H1 (cell line): ENCODE results near the gene WFIKKN1. TPM values are rescaled to one million over a fixed set of nuclear protein-coding genes. Genes with fewer than 3 reads are reported as not detected.

ENCODE experiments used
- CTCF ChIA-PET: fragments of 300-600 bp; sonication (Branson Sonifier 250); formaldehyde crosslinking; loops from one replicate; lab custom pipeline; 2021; ENCODE audit not compliant: partially characterized antibody; lab: Charles Lee
- POLR2A ChIA-PET: fragments of 300-600 bp; sonication (Branson Sonifier 250); formaldehyde crosslinking; loops from one replicate; lab custom pipeline; 2021; ENCODE audit warnings: inconsistent platforms; ENCODE audit not compliant: partially characterized antibody; lab: Charles Lee
- DNase-seq, 2 experiments: peaks; one replicate each; pipeline versions ENCODE4 v3.0.0 to v3.0.0-alpha.2; 2010 to 2022; ENCODE audit warnings: low spot score in 2 of 2, low read depth in 1 of 2, mixed read lengths in 1 of 2
- FAIRE-seq: peaks from 2 replicates; lab custom pipeline; 2011; peaks lifted over from hg19 to GRCh38; lab: Jason Lieb, UNC
- H2AFZ ChIP-seq: 2 replicates; pipeline ENCODE4 v1.8.1; 2012; ENCODE audit warnings: low read length, inconsistent platforms
- H2AK5ac ChIP-seq: 2 replicates; pipeline ENCODE4 v1.6.1; 2013; ENCODE audit warnings: low read depth, low read length
- H2BK120ac ChIP-seq: replicated peaks from 2 replicates; pipeline ENCODE3; 2013; ENCODE audit warnings: low read depth, low read length, inconsistent platforms
- H2BK12ac ChIP-seq: 2 replicates; pipeline ENCODE4 v1.6.1; 2013; ENCODE audit warnings: low read depth, low read length
- H2BK15ac ChIP-seq: 2 replicates; pipeline ENCODE4 v1.6.1; 2013; ENCODE audit warnings: low read length
- H2BK20ac ChIP-seq: 2 replicates; pipeline ENCODE4 v1.6.1; 2013; ENCODE audit warnings: low read length
- H2BK5ac ChIP-seq: 2 replicates; pipeline ENCODE4 v1.6.1; 2013; ENCODE audit warnings: low read depth, low read length
- H3K14ac ChIP-seq: 2 replicates; pipeline ENCODE4 v1.6.1; 2013; ENCODE audit warnings: inconsistent platforms; ENCODE audit not compliant: insufficient read length
- H3K18ac ChIP-seq: 2 replicates; pipeline ENCODE4 v1.6.1; 2013; ENCODE audit warnings: low read length; ENCODE audit errors: extremely low read depth
- H3K23ac ChIP-seq: 2 replicates; pipeline ENCODE4 v1.6.1; 2013; ENCODE audit warnings: inconsistent platforms; ENCODE audit not compliant: insufficient read length
- H3K23me2 ChIP-seq: 2 replicates; pipeline ENCODE4 v1.6.1; 2013; ENCODE audit warnings: low read depth, low read length
- H3K27ac ChIP-seq: 2 replicates; pipeline ENCODE4 v1.6.1; 2011; ENCODE audit warnings: low read depth, low read length, inconsistent platforms
- H3K27me3 ChIP-seq, 4 experiments: replicated peaks in 1 of 4; 1 replicate in 1 of 4; 2 replicates in 3 of 4; pipeline versions ENCODE4 v1.6.1 to v1.8.1; 2011 to 2013; ENCODE audit warnings: low read length in 3 of 4, mild to moderate bottlenecking in 3 of 4, inconsistent platforms in 2 of 4, mixed read lengths in 2 of 4, moderate library complexity in 1 of 4; ENCODE audit not compliant: control insufficient read depth in 3 of 4, insufficient read depth in 3 of 4; ENCODE audit errors: extremely low read depth in 1 of 4
- H3K36me3 ChIP-seq, 4 experiments: 2 replicates each; pipeline versions ENCODE4 v1.6.1 to v1.8.1; 2011 to 2013; ENCODE audit warnings: mild to moderate bottlenecking in 4 of 4, low read length in 3 of 4, moderate library complexity in 2 of 4, control low read depth in 1 of 4, inconsistent platforms in 1 of 4; ENCODE audit not compliant: insufficient read depth in 4 of 4, control insufficient read depth in 2 of 4
- H3K4ac ChIP-seq: replicated peaks from 2 replicates; pipeline ENCODE3; 2013; ENCODE audit warnings: low read length, low read depth, mixed read lengths, inconsistent platforms; ENCODE audit not compliant: insufficient read length
- H3K4me1 ChIP-seq, 4 experiments: replicated peaks in 1 of 4; 1 replicate in 1 of 4; 2 replicates in 3 of 4; pipeline versions ENCODE4 v1.6.1 to v1.8.1; 2011 to 2013; ENCODE audit warnings: low read length in 3 of 4, inconsistent platforms in 2 of 4, mixed read lengths in 1 of 4; ENCODE audit not compliant: insufficient read depth in 4 of 4, control insufficient read depth in 3 of 4
- H3K4me2 ChIP-seq, 2 experiments: 2 replicates each; pipeline versions ENCODE4 v1.6.1 to v1.8.1; 2011 to 2013; ENCODE audit warnings: low read depth in 2 of 2, low read length in 2 of 2, control low read depth in 1 of 2, inconsistent platforms in 1 of 2, mild to moderate bottlenecking in 1 of 2; ENCODE audit not compliant: insufficient read depth in 1 of 2
- H3K4me3 ChIP-seq, 4 experiments: fragments of 200-600, 300-600 bp in 1 of 4; sonication (generic), shearing (Covaris generic), sonication (Bioruptor Twin) in 1 of 4; 2 replicates each; pipeline versions ENCODE4 v1.5.1 to v1.8.1; 2011 to 2016; ENCODE audit warnings: low read length in 4 of 4, low read depth in 3 of 4, control low read depth in 2 of 4, inconsistent platforms in 2 of 4, mild to moderate bottlenecking in 2 of 4, mixed read lengths in 1 of 4, moderate library complexity in 1 of 4; ENCODE audit not compliant: insufficient read depth in 2 of 4; ENCODE audit errors: extremely low read depth in 1 of 4
- H3K56ac ChIP-seq: replicated peaks from 2 replicates; pipeline ENCODE3; 2013; ENCODE audit warnings: low read depth, mild to moderate bottlenecking, mixed read lengths, low read length, inconsistent platforms; ENCODE audit not compliant: insufficient read length
- H3K79me1 ChIP-seq: 2 replicates; pipeline ENCODE4 v1.6.1; 2013; ENCODE audit warnings: low read depth, low read length, control low read depth
- H3K79me2 ChIP-seq, 2 experiments: 2 replicates each; pipeline versions ENCODE4 v1.6.1 to v1.8.1; 2012 to 2013; ENCODE audit warnings: low read length in 2 of 2, mild to moderate bottlenecking in 2 of 2, inconsistent platforms in 1 of 2; ENCODE audit not compliant: insufficient read depth in 2 of 2, control insufficient read depth in 1 of 2
- H3K9ac ChIP-seq, 4 experiments: replicated peaks in 1 of 4; 1 replicate in 1 of 4; 2 replicates in 3 of 4; pipeline versions ENCODE4 v1.6.1 to v1.8.1; 2011 to 2013; ENCODE audit warnings: low read depth in 3 of 4, low read length in 3 of 4, control low read depth in 2 of 4, mild to moderate bottlenecking in 2 of 4, moderate library complexity in 2 of 4, inconsistent platforms in 1 of 4; ENCODE audit errors: extremely low read depth in 1 of 4
- H3K9me3 ChIP-seq, 2 experiments: 2 replicates each; pipeline versions ENCODE4 v1.6.1 to v1.8.1; 2012 to 2013; ENCODE audit warnings: mild to moderate bottlenecking in 2 of 2, moderate library complexity in 2 of 2, control low read depth in 1 of 2, inconsistent platforms in 1 of 2, low read depth in 1 of 2, low read length in 1 of 2, mixed read lengths in 1 of 2; ENCODE audit not compliant: insufficient read depth in 2 of 2
- H4K20me1 ChIP-seq, 2 experiments: replicated peaks in 1 of 2; 2 replicates each; pipeline versions ENCODE3 to v1.8.1; 2011 to 2013; ENCODE audit warnings: inconsistent platforms in 2 of 2, low read length in 2 of 2, mild to moderate bottlenecking in 1 of 2; ENCODE audit not compliant: insufficient read depth in 2 of 2, control insufficient read depth in 1 of 2
- H4K5ac ChIP-seq: 2 replicates; pipeline ENCODE4 v1.6.1; 2013; ENCODE audit warnings: low read length, low read depth, mixed read lengths, inconsistent platforms; ENCODE audit not compliant: insufficient read length
- H4K8ac ChIP-seq: 2 replicates; pipeline ENCODE4 v1.8.0; 2013; ENCODE audit warnings: mild to moderate bottlenecking, moderate library complexity, low read length, inconsistent platforms; ENCODE audit not compliant: insufficient read depth; ENCODE audit errors: extremely low read depth
- H4K91ac ChIP-seq: replicated peaks from 2 replicates; pipeline ENCODE3; 2013; ENCODE audit warnings: low read length, mixed read lengths, inconsistent platforms; ENCODE audit not compliant: insufficient read length
- BACH1 ChIP-seq: IDR thresholded peaks from 2 replicates; pipeline ENCODE4 v1.6.1; 2012; ENCODE audit warnings: low read length, improper control_type of control experiment
- BCL11A ChIP-seq, 2 experiments: IDR thresholded peaks; one replicate each; pipeline ENCODE4 v1.6.1; 2011; ENCODE audit warnings: low read depth in 2 of 2, low read length in 2 of 2, mild to moderate bottlenecking in 2 of 2
- EZH2 ChIP-seq: fragments of 200-600 bp; sonication (generic); IDR thresholded peaks from 2 replicates; pipeline ENCODE4 v1.7.1; 2012; ENCODE audit warnings: low read depth, mild to moderate bottlenecking, moderate library complexity, low read length, inconsistent platforms; ENCODE audit not compliant: severe bottlenecking
- PHF8 ChIP-seq: fragments of 200-600 bp; sonication (generic); conservative IDR thresholded peaks from 2 replicates; pipeline ENCODE4 v1.7.1; 2012; ENCODE audit warnings: low read depth, mild to moderate bottlenecking, inconsistent platforms, low read length, moderate library complexity
- POLR2AphosphoS5 ChIP-seq: IDR thresholded peaks from 2 replicates; pipeline ENCODE4 v1.6.1; 2011; ENCODE audit warnings: low read depth, low read length
- POU5F1 ChIP-seq: IDR thresholded peaks from 2 replicates; pipeline ENCODE4 v1.6.1; 2011; ENCODE audit warnings: low read depth, mild to moderate bottlenecking, low read length, moderate library complexity
- RAD21 ChIP-seq, 2 experiments: IDR thresholded peaks in 1 of 2; conservative IDR thresholded peaks in 1 of 2; 2 replicates each; pipeline ENCODE4 v1.6.1; 2011; ENCODE audit warnings: low read depth in 2 of 2, low read length in 2 of 2, improper control_type of control experiment in 1 of 2, inconsistent platforms in 1 of 2, mild to moderate bottlenecking in 1 of 2, moderate library complexity in 1 of 2
- TBP ChIP-seq: IDR thresholded peaks from 2 replicates; pipeline ENCODE4 v1.6.1; 2011; ENCODE audit warnings: low read depth, low read length, improper control_type of control experiment
- WGBS, 2 experiments: shearing (Covaris generic) in 1 of 2; methylation state at CpG; one replicate each; pipeline versions ENCODE4 v1.1.6 to v1.1.7; 2013 to 2015; ENCODE audit warnings: low lambda C conversion rate in 2 of 2, mixed read lengths in 2 of 2, inconsistent platforms in 1 of 2, low coverage in 1 of 2, missing lambda C conversion rate in 1 of 2; ENCODE audit not compliant: insufficient replicate concordance in 2 of 2, insufficient coverage in 1 of 2, insufficient read length in 1 of 2; ENCODE audit errors: extremely low coverage in 1 of 2, missing lambda C conversion rate in 1 of 2; 5-methylcytosine and 5-hydroxymethylcytosine counted together
- polyA plus RNA-seq, 7 experiments: library from polyadenylated mRNA; depleted of rRNA in 3 of 7; stranded (reverse) in 5 of 7; unstranded in 2 of 7; fragments of >200 nt in 5 of 7; fragments of 200-250 nt in 2 of 7; gene quantifications; 1 replicate in 5 of 7; 2 replicates in 1 of 7; 4 replicates in 1 of 7; pipeline versions ENCODE4 v1.2.1 to v1.2.3, GENCODE V29; 2011 to 2013; ENCODE audit warnings: missing spikeins in 2 of 7, mixed read lengths in 2 of 7
- total RNA-seq: library from RNA; stranded (reverse); fragmentation: NEBNext Ultra II Directional; extraction: Animal tissue kit (Norgen Biotek cat#: 25700); gene quantifications from 2 replicates; pipeline ENCODE4 v1.2.1, GENCODE V29; 2021
- TF ChIP-seq, protein P1 (sequence below): IDR thresholded peaks from 2 replicates; pipeline ENCODE4 v1.6.1; 2011; ENCODE audit warnings: low read length, improper control_type of control experiment

WFIKKN1 gene
- total and polyA plus RNA-seq, 2 of the 8 experiments (the other 6 are each of a cell fraction or from before 2014, with no cell fraction given), result 11.4 to 15.8 TPM

GRCh38 chr16:588889-589657 is 41.7 kb upstream of the WFIKKN1 start:
- H2BK20ac ChIP-seq, result no peak overlapping the region
- H3K4me3 ChIP-seq, result peak overlapping the region; percentile 90 to 94 (median 91)
- peaks cover 9% of the 10 kb centered on the region for H3K23me2 ChIP-seq
- peaks cover 0 to 19% (median 11%) of the 10 kb centered on the region in 4 experiments; a peak in 6 of 7 replicates for H3K4me1 ChIP-seq
- H3K9me3 ChIP-seq, result no peaks in the 10 kb centered on the region
- H3K56ac ChIP-seq, result peak overlapping the region; percentile 99
- no peak overlapping the region for H3K14ac ChIP-seq
- FAIRE-seq (no peak), DNase-seq (peak; percentile 73 to 100)
- H3K4ac ChIP-seq, result peak overlapping the region; percentile 91
- peak overlapping the region; percentile 99 for H2BK5ac ChIP-seq
- ChIA-PET CTCF (interaction anchor here (0.7 to 4.3 kb wide), 4 partner anchors 9 to 33 kb away, joined by 3 to 30 read pairs (median 4); no protein-coding TSS in a partner anchor), POLR2A (interaction anchor here (0.9 to 2.3 kb wide), 15 partner anchors 9 to 101 kb away, joined by 3 to 9 read pairs (median 4); partner anchors contain the start of genes METTL26, STUB1, WDR24 and WDR90)
- peaks cover 8% of the 10 kb centered on the region; the same call in 1 of the 2 replicates for H3K79me1 ChIP-seq
- peak overlapping the region; percentile 99 for H3K27ac ChIP-seq
- peaks cover 0 to 15% of the 10 kb centered on the region in 2 experiments; a peak in 2 of 4 replicates for H3K79me2 ChIP-seq
- peak overlapping the region; percentile 83 for H2BK120ac ChIP-seq
- peak overlapping the region; percentile 81; the same call in 1 of the 2 replicates for H2BK15ac ChIP-seq
- H3K36me3 ChIP-seq, result no peaks in the 10 kb centered on the region
- WGBS, 2 experiments, result 1% methylated on average over 32 of the region's 107 CpGs; no CpG with 5 or more reads in 1 of the 2 experiments
- peak overlapping the region; percentile 98 for H4K91ac ChIP-seq
- no peak overlapping the region; the same call in 1 of the 2 replicates for H2AK5ac ChIP-seq
- peak overlapping the region; percentile 99 for H3K18ac ChIP-seq
- peak overlapping the region; percentile 75; the same call in 1 of the 2 replicates for H2BK12ac ChIP-seq
- peaks cover 16 to 43% of the 10 kb centered on the region in 2 experiments for H4K20me1 ChIP-seq
- H4K5ac ChIP-seq, result peak overlapping the region; percentile 100
- H3K27me3 ChIP-seq, result peaks cover 0 to 45% (median 29%) of the 10 kb centered on the region in 4 experiments; a peak in 5 of 7 replicates
- H4K8ac ChIP-seq, result peak overlapping the region; percentile 100
- H3K4me2 ChIP-seq, result peak overlapping the region; percentile 78 to 81
- H3K9ac ChIP-seq, result peak overlapping the region; percentile 89 to 95 (median 93)
- H3K23ac ChIP-seq, result no peak overlapping the region
- peak overlapping the region; percentile 56; the same call in 1 of the 2 replicates for H2AFZ ChIP-seq
- TF ChIP-seq POLR2AphosphoS5 (no peak; the same call in 1 of the 2 replicates), RAD21 (IDR thresholded peaks at IDR 0.05 in 1 of 2, conservative IDR thresholded peaks at IDR 0.05 in 1 of 2; ENCODE audit: low read depth in 2 of 2, low read length in 2 of 2) (no peak), PHF8 (peak; percentile 75), BACH1 (no peak; the same call in 1 of the 2 replicates), BCL11A (IDR thresholded peaks at IDR 0.05; ENCODE audit: low read depth in 2 of 2, low read length in 2 of 2) (no peak), EZH2 (no peak), POU5F1 (no peak), TBP (peak; percentile 60; the same call in 1 of the 2 replicates)
- TF ChIP-seq, protein P1, sequence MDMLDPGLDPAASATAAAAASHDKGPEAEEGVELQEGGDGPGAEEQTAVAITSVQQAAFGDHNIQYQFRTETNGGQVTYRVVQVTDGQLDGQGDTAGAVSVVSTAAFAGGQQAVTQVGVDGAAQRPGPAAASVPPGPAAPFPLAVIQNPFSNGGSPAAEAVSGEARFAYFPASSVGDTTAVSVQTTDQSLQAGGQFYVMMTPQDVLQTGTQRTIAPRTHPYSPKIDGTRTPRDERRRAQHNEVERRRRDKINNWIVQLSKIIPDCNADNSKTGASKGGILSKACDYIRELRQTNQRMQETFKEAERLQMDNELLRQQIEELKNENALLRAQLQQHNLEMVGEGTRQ, result no peak
